HL-60 (cell line): ENCODE measurements around the gene MUC20.

Experiments
- TF ChIP-seq, protein P1 (sequence below): IDR thresholded peaks from one replicate; pipeline ENCODE4 v1.5.1; 2011; ENCODE audit warnings: low read length, control low read depth, inconsistent platforms; ENCODE audit not compliant: insufficient read depth
- TF ChIP-seq, protein P2 (sequence below): IDR thresholded peaks from 2 replicates; pipeline ENCODE4 v1.6.1; 2012; ENCODE audit warnings: low read depth; ENCODE audit not compliant: insufficient replicate concordance

DNA sequence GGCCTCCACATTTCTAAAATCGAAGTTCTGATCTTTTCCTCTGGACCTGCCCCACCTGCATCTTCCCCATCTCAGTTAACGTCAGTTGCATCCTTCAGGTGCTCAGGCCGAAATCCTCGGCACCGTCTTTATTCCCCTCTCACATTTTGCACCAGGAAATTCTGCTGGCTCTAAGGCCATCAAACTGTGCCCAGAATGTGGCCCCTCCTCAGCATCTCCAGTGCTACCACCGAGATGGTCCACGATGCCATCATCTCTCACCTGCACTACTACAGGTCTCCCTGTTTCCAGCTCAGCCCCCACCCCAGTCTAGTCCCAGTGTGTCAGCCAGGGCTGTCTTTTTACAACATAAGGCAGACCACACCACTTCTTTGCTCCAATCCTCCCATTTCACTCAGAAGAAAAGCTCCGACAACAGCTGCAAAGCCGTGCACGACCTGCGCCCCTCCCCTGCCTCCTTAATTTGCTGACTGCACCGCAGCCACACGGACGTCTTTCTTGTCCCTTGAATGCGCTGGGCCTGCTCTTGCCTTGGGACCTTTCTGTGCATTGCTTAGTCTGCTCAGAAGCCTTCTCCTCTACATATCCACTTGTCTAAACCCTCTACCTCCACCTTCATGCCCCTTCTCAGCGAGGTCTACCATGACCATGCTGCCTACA lies 14.4 kb downstream of the MUC20 start:
- TF ChIP-seq, protein P1, sequence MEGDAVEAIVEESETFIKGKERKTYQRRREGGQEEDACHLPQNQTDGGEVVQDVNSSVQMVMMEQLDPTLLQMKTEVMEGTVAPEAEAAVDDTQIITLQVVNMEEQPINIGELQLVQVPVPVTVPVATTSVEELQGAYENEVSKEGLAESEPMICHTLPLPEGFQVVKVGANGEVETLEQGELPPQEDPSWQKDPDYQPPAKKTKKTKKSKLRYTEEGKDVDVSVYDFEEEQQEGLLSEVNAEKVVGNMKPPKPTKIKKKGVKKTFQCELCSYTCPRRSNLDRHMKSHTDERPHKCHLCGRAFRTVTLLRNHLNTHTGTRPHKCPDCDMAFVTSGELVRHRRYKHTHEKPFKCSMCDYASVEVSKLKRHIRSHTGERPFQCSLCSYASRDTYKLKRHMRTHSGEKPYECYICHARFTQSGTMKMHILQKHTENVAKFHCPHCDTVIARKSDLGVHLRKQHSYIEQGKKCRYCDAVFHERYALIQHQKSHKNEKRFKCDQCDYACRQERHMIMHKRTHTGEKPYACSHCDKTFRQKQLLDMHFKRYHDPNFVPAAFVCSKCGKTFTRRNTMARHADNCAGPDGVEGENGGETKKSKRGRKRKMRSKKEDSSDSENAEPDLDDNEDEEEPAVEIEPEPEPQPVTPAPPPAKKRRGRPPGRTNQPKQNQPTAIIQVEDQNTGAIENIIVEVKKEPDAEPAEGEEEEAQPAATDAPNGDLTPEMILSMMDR: no peak
- TF ChIP-seq, protein P2, sequence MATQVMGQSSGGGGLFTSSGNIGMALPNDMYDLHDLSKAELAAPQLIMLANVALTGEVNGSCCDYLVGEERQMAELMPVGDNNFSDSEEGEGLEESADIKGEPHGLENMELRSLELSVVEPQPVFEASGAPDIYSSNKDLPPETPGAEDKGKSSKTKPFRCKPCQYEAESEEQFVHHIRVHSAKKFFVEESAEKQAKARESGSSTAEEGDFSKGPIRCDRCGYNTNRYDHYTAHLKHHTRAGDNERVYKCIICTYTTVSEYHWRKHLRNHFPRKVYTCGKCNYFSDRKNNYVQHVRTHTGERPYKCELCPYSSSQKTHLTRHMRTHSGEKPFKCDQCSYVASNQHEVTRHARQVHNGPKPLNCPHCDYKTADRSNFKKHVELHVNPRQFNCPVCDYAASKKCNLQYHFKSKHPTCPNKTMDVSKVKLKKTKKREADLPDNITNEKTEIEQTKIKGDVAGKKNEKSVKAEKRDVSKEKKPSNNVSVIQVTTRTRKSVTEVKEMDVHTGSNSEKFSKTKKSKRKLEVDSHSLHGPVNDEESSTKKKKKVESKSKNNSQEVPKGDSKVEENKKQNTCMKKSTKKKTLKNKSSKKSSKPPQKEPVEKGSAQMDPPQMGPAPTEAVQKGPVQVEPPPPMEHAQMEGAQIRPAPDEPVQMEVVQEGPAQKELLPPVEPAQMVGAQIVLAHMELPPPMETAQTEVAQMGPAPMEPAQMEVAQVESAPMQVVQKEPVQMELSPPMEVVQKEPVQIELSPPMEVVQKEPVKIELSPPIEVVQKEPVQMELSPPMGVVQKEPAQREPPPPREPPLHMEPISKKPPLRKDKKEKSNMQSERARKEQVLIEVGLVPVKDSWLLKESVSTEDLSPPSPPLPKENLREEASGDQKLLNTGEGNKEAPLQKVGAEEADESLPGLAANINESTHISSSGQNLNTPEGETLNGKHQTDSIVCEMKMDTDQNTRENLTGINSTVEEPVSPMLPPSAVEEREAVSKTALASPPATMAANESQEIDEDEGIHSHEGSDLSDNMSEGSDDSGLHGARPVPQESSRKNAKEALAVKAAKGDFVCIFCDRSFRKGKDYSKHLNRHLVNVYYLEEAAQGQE: no peak
